H9 (cell line): ENCODE measurements around the gene RGS3. TPM values are rescaled to one million over a fixed set of nuclear protein-coding genes. Genes with fewer than 3 reads are reported as not detected.

Experiments used
- DNase-seq: peaks from one replicate; pipeline ENCODE4 v3.0.0-alpha.2; 2017
- H2AFZ ChIP-seq: one replicate; pipeline ENCODE4 v1.6.1; 2013; ENCODE audit warnings: mild to moderate bottlenecking, low read length, control low read depth, moderate library complexity
- H2AK5ac ChIP-seq: 2 replicates; pipeline ENCODE4 v1.6.1; 2013; ENCODE audit warnings: low read length, control low read depth, mixed read lengths; ENCODE audit not compliant: insufficient read length
- H2BK120ac ChIP-seq: one replicate; pipeline ENCODE4 v1.6.1; 2013; ENCODE audit warnings: low read depth, mild to moderate bottlenecking, low read length, control low read depth, inconsistent platforms; ENCODE audit not compliant: poor library complexity, severe bottlenecking
- H2BK12ac ChIP-seq: 2 replicates; pipeline ENCODE4 v1.6.1; 2013; ENCODE audit warnings: low read length, control low read depth, mixed read lengths, low read depth; ENCODE audit not compliant: insufficient read length
- H2BK15ac ChIP-seq: 2 replicates; pipeline ENCODE4 v1.6.1; 2013; ENCODE audit warnings: low read depth, low read length, control low read depth
- H2BK20ac ChIP-seq: one replicate; pipeline ENCODE4 v1.6.1; 2013; ENCODE audit warnings: low read depth, mild to moderate bottlenecking, low read length, control low read depth, inconsistent platforms; ENCODE audit not compliant: poor library complexity, severe bottlenecking
- H2BK5ac ChIP-seq: 2 replicates; pipeline ENCODE4 v1.6.1; 2013; ENCODE audit warnings: low read length, control low read depth, mixed read lengths; ENCODE audit not compliant: insufficient read length
- H3K14ac ChIP-seq: 2 replicates; pipeline ENCODE4 v1.6.1; 2013; ENCODE audit warnings: low read length, control low read depth; ENCODE audit not compliant: insufficient read depth
- H3K18ac ChIP-seq: 2 replicates; pipeline ENCODE4 v1.6.1; 2013; ENCODE audit warnings: low read depth, mild to moderate bottlenecking, mixed read lengths, low read length, control low read depth; ENCODE audit not compliant: insufficient read length
- H3K23ac ChIP-seq: 2 replicates; pipeline ENCODE4 v1.6.1; 2013; ENCODE audit warnings: low read length, control low read depth, mixed read lengths, low read depth; ENCODE audit not compliant: insufficient read length
- H3K23me2 ChIP-seq: 2 replicates; pipeline ENCODE4 v1.6.1; 2013; ENCODE audit warnings: low read depth, mild to moderate bottlenecking, mixed read lengths, low read length, control low read depth; ENCODE audit not compliant: insufficient read length, poor library complexity, severe bottlenecking
- H3K27ac ChIP-seq: 2 replicates; pipeline ENCODE4 v1.5.1; 2013; ENCODE audit warnings: low read length, control low read depth, mixed read lengths, low read depth; ENCODE audit not compliant: insufficient read length
- H3K27me3 ChIP-seq: 2 replicates; pipeline ENCODE4 v1.6.1; 2013; ENCODE audit warnings: low read length, control low read depth, inconsistent platforms; ENCODE audit not compliant: insufficient read depth
- H3K4ac ChIP-seq: 2 replicates; pipeline ENCODE4 v1.6.1; 2013; ENCODE audit warnings: low read depth, mild to moderate bottlenecking, control low read depth, inconsistent platforms, low read length, moderate library complexity
- H3K4me1 ChIP-seq: 2 replicates; pipeline ENCODE4 v1.6.1; 2013; ENCODE audit warnings: low read length, control low read depth, inconsistent platforms; ENCODE audit not compliant: insufficient read depth
- H3K4me2 ChIP-seq: 2 replicates; pipeline ENCODE4 v1.6.1; 2013; ENCODE audit warnings: low read length, control low read depth, mixed read lengths; ENCODE audit not compliant: insufficient read length, insufficient read depth
- H3K56ac ChIP-seq: 2 replicates; pipeline ENCODE4 v1.6.1; 2013; ENCODE audit warnings: low read depth, mild to moderate bottlenecking, mixed read lengths, low read length, control low read depth; ENCODE audit not compliant: insufficient read length
- H3K79me1 ChIP-seq: 2 replicates; pipeline ENCODE4 v1.6.1; 2013; ENCODE audit warnings: low read depth, mild to moderate bottlenecking, moderate library complexity, low read length, control low read depth, inconsistent platforms; ENCODE audit not compliant: insufficient read depth, poor library complexity, severe bottlenecking
- H3K79me2 ChIP-seq: 2 replicates; pipeline ENCODE4 v1.6.1; 2013; ENCODE audit warnings: low read length, control low read depth, inconsistent platforms; ENCODE audit not compliant: insufficient read depth
- H3K9ac ChIP-seq: 2 replicates; pipeline ENCODE4 v1.6.1; 2013; ENCODE audit warnings: low read length, control low read depth, mixed read lengths; ENCODE audit not compliant: insufficient read length; ENCODE audit errors: extremely low read depth
- H3K9me3 ChIP-seq: one replicate; pipeline ENCODE4 v1.6.1; 2013; ENCODE audit warnings: low read depth, low read length, inconsistent platforms; ENCODE audit not compliant: control insufficient read depth
- H3T11ph ChIP-seq: one replicate; pipeline ENCODE4 v1.6.1; 2013; ENCODE audit warnings: mild to moderate bottlenecking, low read length, control low read depth, inconsistent platforms
- H4K20me1 ChIP-seq: one replicate; pipeline ENCODE4 v1.6.1; 2013; ENCODE audit not compliant: control insufficient read depth, insufficient read length, insufficient read depth
- H4K5ac ChIP-seq: 2 replicates; pipeline ENCODE4 v1.6.1; 2013; ENCODE audit warnings: low read depth, mild to moderate bottlenecking, mixed read lengths, low read length, control low read depth; ENCODE audit not compliant: insufficient read length
- H4K8ac ChIP-seq: replicated peaks from 2 replicates; pipeline ENCODE4 v1.6.1; 2013; ENCODE audit warnings: low read length, control low read depth, mixed read lengths, low read depth; ENCODE audit not compliant: insufficient read length
- H4K91ac ChIP-seq: 2 replicates; pipeline ENCODE4 v1.6.1; 2013; ENCODE audit warnings: low read depth, mild to moderate bottlenecking, moderate library complexity, mixed read lengths, low read length, control low read depth; ENCODE audit not compliant: insufficient read length
- H3K27ac Mint-ChIP-seq, 3 experiments: 2 replicates in 2 of 3; 3 replicates in 1 of 3; pipeline ENCODE4 v1.8.0; 2020 to 2021; ENCODE audit warnings: mixed read lengths in 3 of 3, mild to moderate bottlenecking in 1 of 3, moderate library complexity in 1 of 3
- H3K27me3 Mint-ChIP-seq: 2 replicates; pipeline ENCODE4 v1.8.0; 2021; ENCODE audit warnings: low read depth, mild to moderate bottlenecking, moderate library complexity, mixed read lengths
- H3K36me3 Mint-ChIP-seq, 3 experiments: 2 replicates in 2 of 3; 3 replicates in 1 of 3; pipeline ENCODE4 v1.8.0; 2020 to 2021; ENCODE audit warnings: low read depth in 3 of 3, mixed read lengths in 3 of 3; ENCODE audit not compliant: insufficient read depth in 1 of 3
- H3K4me1 Mint-ChIP-seq, 2 experiments: 2 replicates each; pipeline ENCODE4 v1.8.0; 2020; ENCODE audit warnings: mixed read lengths in 2 of 2
- H3K4me3 Mint-ChIP-seq, 2 experiments: 2 replicates in 1 of 2; 3 replicates in 1 of 2; pipeline ENCODE4 v1.8.0; 2020 to 2021; ENCODE audit warnings: mild to moderate bottlenecking in 2 of 2, mixed read lengths in 2 of 2, moderate library complexity in 1 of 2
- H3K9me3 Mint-ChIP-seq, 2 experiments: 2 replicates in 1 of 2; 3 replicates in 1 of 2; pipeline ENCODE4 v1.8.0; 2020; ENCODE audit warnings: mild to moderate bottlenecking in 2 of 2, mixed read lengths in 2 of 2, moderate library complexity in 1 of 2
- CTCF ChIP-seq: fragments of 200-600 bp; sonication (generic); conservative IDR thresholded peaks from 3 replicates; pipeline ENCODE4 v1.8.0; 2021; ENCODE audit warnings: antibody characterized with exemption, mild to moderate bottlenecking
- WGBS: extraction: QIAGEN DNeasy Blood & Tissue Kit; methylation state at CpG from one replicate; pipeline ENCODE4 v1.1.7; 2013; ENCODE audit warnings: missing lambda C conversion rate, low lambda C conversion rate, mixed read lengths; ENCODE audit not compliant: insufficient read length; ENCODE audit errors: extremely low coverage; 5-methylcytosine and 5-hydroxymethylcytosine counted together
- total RNA-seq: library from RNA; stranded (reverse); gene quantifications from 2 replicates; pipeline ENCODE4 v1.2.1, GENCODE V29; 2021

RGS3 gene
- total RNA-seq, 1 experiment from 2014 or later = 13.9 TPM

DNA sequence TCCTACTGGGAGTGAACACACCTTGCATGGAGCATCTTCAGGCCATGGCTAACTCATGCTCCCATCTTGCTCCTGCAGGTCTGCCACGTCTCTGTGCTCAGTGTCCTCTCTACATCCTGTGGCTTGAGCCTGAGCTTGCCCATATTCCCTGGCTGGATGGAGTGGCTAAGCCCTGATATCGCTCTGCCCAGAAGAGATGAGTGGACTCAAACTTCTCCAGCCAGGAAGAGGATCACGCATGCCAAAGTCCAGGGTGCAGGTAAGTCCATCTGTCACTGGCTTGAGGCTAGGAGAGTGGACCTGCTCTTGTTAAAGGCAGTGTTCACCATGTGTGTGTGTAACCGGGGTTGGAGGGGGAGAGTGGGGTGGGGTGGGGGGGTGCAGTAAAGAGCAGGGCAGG, 1.6 kb upstream of the RGS3 start:
- H3T11ph ChIP-seq = no peak overlapping the region
- H3K27me3 Mint-ChIP-seq = peaks cover 35% of the 10 kb centered on the region
- no peak overlapping the region for H2BK5ac ChIP-seq
- no peak overlapping the region for H2BK120ac ChIP-seq
- no peak overlapping the region for H3K4me3 Mint-ChIP-seq
- WGBS = no CpG with 5 or more reads among the region's 4 CpGs
- H3K4ac ChIP-seq = no peak overlapping the region
- no peaks in the 10 kb centered on the region for H3K79me2 ChIP-seq
- H3K27ac ChIP-seq = no peak overlapping the region
- H2BK15ac ChIP-seq = no peak overlapping the region
- peaks cover 13% of the 10 kb centered on the region; the same call in 1 of the 2 replicates for H3K27me3 ChIP-seq
- no peak overlapping the region for H2AFZ ChIP-seq
- H3K23me2 ChIP-seq = peaks cover 9% of the 10 kb centered on the region
- DNase-seq = no peak
- H3K14ac ChIP-seq = no peak overlapping the region
- H3K23ac ChIP-seq = no peak overlapping the region
- no peak overlapping the region for H4K91ac ChIP-seq
- no peaks in the 10 kb centered on the region for H3K79me1 ChIP-seq
- peaks cover 25 to 28% of the 10 kb centered on the region in 2 experiments for H3K4me1 Mint-ChIP-seq
- no peak overlapping the region for H2AK5ac ChIP-seq
- no peak overlapping the region for H2BK20ac ChIP-seq
- no peak overlapping the region for H3K56ac ChIP-seq
- no peak overlapping the region for H4K5ac ChIP-seq
- H3K9me3 Mint-ChIP-seq = no peaks in the 10 kb centered on the region; a peak in 1 of 5 replicates
- no peak overlapping the region for H3K18ac ChIP-seq
- no peaks in the 10 kb centered on the region for H4K20me1 ChIP-seq
- no peak overlapping the region for H2BK12ac ChIP-seq
- H3K36me3 Mint-ChIP-seq = no peaks in the 10 kb centered on the region
- no peak overlapping the region for H3K27ac Mint-ChIP-seq
- H3K4me2 ChIP-seq = no peak overlapping the region
- no peak for TF ChIP-seq CTCF
- peaks cover 6% of the 10 kb centered on the region; the same call in 1 of the 2 replicates for H3K4me1 ChIP-seq
- no peak overlapping the region for H3K9ac ChIP-seq
- no peak overlapping the region for H4K8ac ChIP-seq
- no peaks in the 10 kb centered on the region for H3K9me3 ChIP-seq
